Lung (tissue), 12 donors: ENCODE measurements around the gene ZFP92. TPM values are rescaled to one million over a fixed set of nuclear protein-coding genes. Genes with fewer than 3 reads are reported as not detected.

ENCODE experiments used
- ATAC-seq: fragments of 200-7000 bp; cut with Tn5 transposase; one replicate; pipeline ENCODE4 v1.9.1; 2020; ENCODE audit warnings: moderate number of reproducible peaks; ENCODE audit not compliant: insufficient read depth, low FRiP score
- DNase-seq, 3 donors: peaks; one replicate each; pipeline ENCODE4 v3.0.0-alpha.2; 2013 to 2017
- H3K27ac ChIP-seq, 2 donors: one replicate each; pipeline ENCODE4 v1.5.1; 2013; ENCODE audit warnings: mild to moderate bottlenecking in 2 of 2, moderate library complexity in 2 of 2, control low read depth in 1 of 2, inconsistent platforms in 1 of 2, low read depth in 1 of 2, low read length in 1 of 2
- H3K27me3 ChIP-seq, 3 donors: one replicate each; pipeline ENCODE4 v1.5.1; 2013; ENCODE audit warnings: low read length in 2 of 3; ENCODE audit not compliant: control insufficient read depth in 3 of 3, insufficient read depth in 3 of 3
- H3K36me3 ChIP-seq, 4 donors: one replicate each; pipeline ENCODE4 v1.5.1; 2013; ENCODE audit warnings: low read length in 4 of 4, mild to moderate bottlenecking in 1 of 4, moderate library complexity in 1 of 4; ENCODE audit not compliant: control insufficient read depth in 4 of 4, insufficient read depth in 4 of 4
- H3K4me1 ChIP-seq, 5 donors: one replicate each; pipeline ENCODE4 v1.5.1; 2013; ENCODE audit warnings: low read length in 5 of 5, mild to moderate bottlenecking in 2 of 5, moderate library complexity in 1 of 5; ENCODE audit not compliant: control insufficient read depth in 5 of 5, insufficient read depth in 5 of 5
- H3K4me3 ChIP-seq: one replicate; pipeline ENCODE4 v1.5.1; 2013; ENCODE audit warnings: mild to moderate bottlenecking, control low read depth, moderate library complexity
- H3K9ac ChIP-seq, 2 donors: one replicate each; pipeline ENCODE4 v1.5.1; 2013; ENCODE audit warnings: low read length in 2 of 2, control low read depth in 1 of 2; ENCODE audit not compliant: insufficient read depth in 1 of 2
- H3K9me3 ChIP-seq, 4 donors: one replicate each; pipeline ENCODE4 v1.5.1; 2013; ENCODE audit warnings: low read length in 3 of 4, mild to moderate bottlenecking in 1 of 4, moderate library complexity in 1 of 4; ENCODE audit not compliant: control insufficient read depth in 4 of 4, insufficient read depth in 3 of 4
- WGBS, 2 donors: extraction: QIAGEN DNeasy Blood & Tissue Kit; methylation state at CpG; one replicate each; pipeline ENCODE4 v1.1.7; 2013; 5-methylcytosine and 5-hydroxymethylcytosine counted together
- polyA plus RNA-seq, 2 donors: library from polyadenylated mRNA; stranded (reverse); fragments of 200-250 nt; gene quantifications; one replicate each; pipeline ENCODE4 v1.2.1, GENCODE V29; 2013
- total RNA-seq, 2 donors: library from RNA; depleted of rRNA in 1 of 2; stranded (reverse); fragments of >200 nt in 1 of 2; gene quantifications; one replicate each; pipeline ENCODE4 v1.2.1, GENCODE V29; 2014 to 2021
- TF ChIP-seq, protein P1 (sequence below): IDR thresholded peaks from 2 replicates; pipeline ENCODE4 v1.5.1; 2012; ENCODE audit warnings: mild to moderate bottlenecking; ENCODE audit errors: control extremely low read depth, extremely low read depth
- donor health status: control.
- donor health status: control.
- donor health status: Bipolar disorder and iron deficiency.
- donor health status: healthy.
- donor health status: DM: yes; HTN: yes; CAD: no.

ZFP92 gene
- total and polyA plus RNA-seq, 4 donors: 0.69 to 3.6 (median 1.5) TPM

DNA sequence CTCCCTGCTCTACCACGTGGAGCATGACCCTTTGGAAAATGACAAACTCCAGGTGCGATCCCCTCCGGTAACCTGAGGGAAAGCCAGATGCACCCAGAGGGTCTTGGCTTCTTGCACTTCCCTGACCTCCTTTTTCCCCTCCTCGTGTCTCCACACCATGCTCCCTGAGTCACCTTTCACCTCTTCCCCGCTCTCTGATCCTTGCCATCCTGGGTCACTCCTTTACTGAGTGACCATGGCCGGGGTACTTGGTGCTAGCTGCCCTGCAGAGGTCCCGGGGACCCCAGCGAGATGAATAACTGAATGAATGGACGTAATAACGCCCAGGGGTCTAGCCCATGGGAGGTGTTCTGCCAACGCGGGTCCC lies 401 bp upstream of the ZFP92 start:
- Histone ChIP-seq H3K27ac (no peak overlapping the region), H3K36me3 (no peaks in the 10 kb centered on the region), H3K4me1 (peaks cover 0 to 5% (median 0%) of the 10 kb centered on the region in 5 donors), H3K9me3 (no peaks in the 10 kb centered on the region), H3K27me3 (no peaks in the 10 kb centered on the region), H3K9ac (no peak overlapping the region), H3K4me3 (no peak overlapping the region)
- DNase-seq (no peak), ATAC-seq (no peak)
- TF ChIP-seq, protein P1, sequence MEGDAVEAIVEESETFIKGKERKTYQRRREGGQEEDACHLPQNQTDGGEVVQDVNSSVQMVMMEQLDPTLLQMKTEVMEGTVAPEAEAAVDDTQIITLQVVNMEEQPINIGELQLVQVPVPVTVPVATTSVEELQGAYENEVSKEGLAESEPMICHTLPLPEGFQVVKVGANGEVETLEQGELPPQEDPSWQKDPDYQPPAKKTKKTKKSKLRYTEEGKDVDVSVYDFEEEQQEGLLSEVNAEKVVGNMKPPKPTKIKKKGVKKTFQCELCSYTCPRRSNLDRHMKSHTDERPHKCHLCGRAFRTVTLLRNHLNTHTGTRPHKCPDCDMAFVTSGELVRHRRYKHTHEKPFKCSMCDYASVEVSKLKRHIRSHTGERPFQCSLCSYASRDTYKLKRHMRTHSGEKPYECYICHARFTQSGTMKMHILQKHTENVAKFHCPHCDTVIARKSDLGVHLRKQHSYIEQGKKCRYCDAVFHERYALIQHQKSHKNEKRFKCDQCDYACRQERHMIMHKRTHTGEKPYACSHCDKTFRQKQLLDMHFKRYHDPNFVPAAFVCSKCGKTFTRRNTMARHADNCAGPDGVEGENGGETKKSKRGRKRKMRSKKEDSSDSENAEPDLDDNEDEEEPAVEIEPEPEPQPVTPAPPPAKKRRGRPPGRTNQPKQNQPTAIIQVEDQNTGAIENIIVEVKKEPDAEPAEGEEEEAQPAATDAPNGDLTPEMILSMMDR: no peak
- 51 to 63% methylated on average over 12 of the region's 12 CpGs for WGBS, 2 donors

DNA sequence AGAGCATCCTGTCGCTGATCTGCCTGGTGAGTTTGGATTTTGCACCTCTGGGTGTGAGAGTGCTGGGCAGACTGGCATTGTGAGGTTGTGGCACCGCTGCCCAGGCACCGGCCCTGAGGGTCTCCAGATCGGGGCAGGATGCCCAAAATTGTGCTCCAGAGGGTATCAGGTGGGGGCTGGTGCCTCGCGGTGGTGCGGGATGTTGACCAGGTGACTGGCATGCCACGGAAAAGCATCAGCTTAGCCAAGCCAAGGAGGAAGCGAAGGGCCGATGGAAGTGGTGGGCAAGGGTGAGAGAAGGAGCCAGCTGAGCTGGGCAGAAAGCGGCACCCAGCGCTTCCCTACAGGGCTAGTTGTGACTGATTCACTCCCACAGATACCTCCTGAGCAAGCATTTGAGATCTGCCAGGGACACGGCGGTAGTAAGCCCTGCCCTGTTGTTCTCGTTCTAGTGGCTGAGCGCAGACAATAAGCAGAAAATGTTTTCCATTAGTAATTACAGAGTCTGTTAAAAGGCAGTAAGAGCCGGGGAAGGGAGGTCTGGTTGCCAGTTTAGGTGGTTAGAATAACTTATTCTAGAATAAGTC lies 809 bp downstream of the ZFP92 start:
- H3K36me3 ChIP-seq: no peaks in the 10 kb centered on the region
- no peak overlapping the region for H3K9ac ChIP-seq

DNA sequence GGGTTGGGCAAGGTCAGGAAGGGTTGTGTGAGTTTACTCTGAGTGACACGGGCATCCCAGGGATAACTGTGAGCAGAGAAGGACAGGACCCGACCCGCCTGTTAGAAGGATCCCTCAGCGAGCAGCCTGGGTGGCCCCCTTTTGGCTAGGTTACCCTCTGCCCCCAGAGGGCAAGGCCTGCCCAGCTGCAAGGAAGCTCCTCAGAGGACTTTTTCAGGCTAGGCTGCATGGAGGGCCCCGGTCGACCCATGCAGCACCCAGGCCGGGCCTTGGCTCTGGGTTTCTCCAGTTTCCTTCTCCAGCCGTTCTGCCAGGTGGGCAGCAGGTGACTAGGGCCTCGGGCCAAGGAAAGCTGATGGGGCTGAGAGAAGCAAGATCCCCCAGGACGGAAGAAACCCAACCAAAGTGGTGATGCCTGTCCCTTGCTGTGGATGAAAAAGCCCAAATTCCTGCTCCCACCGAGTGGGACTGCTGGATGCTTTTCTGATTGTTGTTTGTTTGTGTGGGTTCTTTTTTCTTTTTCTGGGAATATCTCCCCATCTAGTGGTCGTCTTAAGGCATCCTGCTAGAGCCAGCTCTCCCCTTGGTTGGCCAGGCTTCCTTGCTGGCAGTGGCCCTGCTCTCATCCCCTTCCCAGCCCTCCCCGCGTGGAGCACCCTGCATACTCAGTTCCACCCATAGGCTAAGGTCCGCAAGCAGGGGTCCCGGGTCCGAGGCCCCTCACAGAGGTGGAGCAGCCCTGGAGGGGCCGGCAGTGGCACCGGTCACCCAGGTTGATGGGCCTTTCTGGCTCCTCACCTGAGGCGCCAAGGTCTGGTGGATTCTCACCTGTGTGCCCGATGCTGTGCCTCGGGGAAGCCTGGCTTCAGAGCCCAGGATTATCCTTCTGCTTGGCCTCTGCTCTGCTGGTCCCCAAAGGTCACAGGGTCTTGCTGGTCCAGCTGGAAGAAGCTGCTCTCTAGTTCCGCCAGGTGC lies 1.8 kb downstream of the ZFP92 start:
- H3K27me3 ChIP-seq: no peaks in the 10 kb centered on the region
- peaks cover 0 to 5% (median 0%) of the 10 kb centered on the region in 5 donors for H3K4me1 ChIP-seq
- ATAC-seq: no peak
- H3K27ac ChIP-seq: no peak overlapping the region
- no peaks in the 10 kb centered on the region for H3K36me3 ChIP-seq
- peak in 2 of 3 donors; percentile 60 to 65 for DNase-seq
- no peaks in the 10 kb centered on the region for H3K9me3 ChIP-seq
- H3K9ac ChIP-seq: no peak overlapping the region
- TF ChIP-seq, protein P1: no peak
- H3K4me3 ChIP-seq: no peak overlapping the region
- WGBS, 2 donors: 74 to 76% methylated on average over 19 to 23 of the region's 23 CpGs

More for the DNA sequence above, 809 bp downstream of the ZFP92 start:
- Histone ChIP-seq H3K4me1 (peaks cover 0 to 5% (median 0%) of the 10 kb centered on the region in 5 donors), H3K27ac (no peak overlapping the region), H3K9me3 (no peaks in the 10 kb centered on the region), H3K27me3 (no peaks in the 10 kb centered on the region), H3K4me3 (peak overlapping the region; percentile 48)
- TF ChIP-seq, protein P1: no peak
- WGBS, 2 donors: 30 to 68% methylated on average over 15 to 17 of the region's 17 CpGs
- ATAC-seq: no peak
- DNase-seq: no peak
